Erythroblast (primary cell): ENCODE results near the gene AMPH.
"Not testable (repeated sequence)": the region's sequence is repeated elsewhere in the genome, so short reads cannot be mapped to it uniquely, and the experiment has no call there.

Source experiments
- GATA1 ChIP-seq: IDR thresholded peaks from 2 replicates; pipeline ENCODE4 v1.6.1; 2011; ENCODE audit warnings: low read depth, mild to moderate bottlenecking, control low read depth, low read length, moderate library complexity
- POLR2A ChIP-seq: IDR thresholded peaks from 2 replicates; pipeline ENCODE4 v1.6.1; 2011; ENCODE audit warnings: mild to moderate bottlenecking, low read length

DNA sequence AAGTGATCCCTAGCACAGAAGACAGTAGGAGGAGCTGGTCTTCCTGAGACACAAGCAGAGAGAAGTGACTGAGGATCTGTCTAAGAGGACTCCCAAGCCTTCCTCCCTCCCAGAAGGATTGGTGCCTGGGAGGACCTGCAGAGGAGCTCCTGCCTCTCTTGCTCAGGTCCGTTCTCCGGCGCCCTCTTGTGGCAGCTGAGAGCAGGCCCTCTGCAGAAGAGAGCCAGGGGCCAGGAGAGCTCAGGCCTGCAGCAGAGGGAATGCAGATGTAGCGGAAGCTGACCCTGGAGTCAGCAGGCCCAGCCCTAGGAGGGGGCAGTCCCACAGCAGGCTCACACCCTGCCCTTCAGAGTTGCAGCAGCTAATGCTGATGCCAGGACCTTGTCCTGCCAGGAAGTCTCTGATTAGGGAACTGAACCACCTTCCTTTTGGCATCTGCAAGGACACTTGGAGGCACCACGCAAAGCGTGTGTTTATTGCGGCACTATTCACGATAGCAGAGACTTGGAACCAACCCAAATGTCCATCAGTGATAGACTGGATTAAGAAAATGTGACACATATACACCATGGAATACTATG is 276.8 kb downstream of the AMPH start:
- not testable (repeated sequence) for TF ChIP-seq POLR2A, GATA1
